HS-5 (cell line): ENCODE measurements around the gene DLGAP4.

Experiments
- DNase-seq: peaks from one replicate; pipeline ENCODE4 v3.0.0-alpha.2; 2012; ENCODE audit warnings: low read depth

Gene DLGAP4

DNA sequence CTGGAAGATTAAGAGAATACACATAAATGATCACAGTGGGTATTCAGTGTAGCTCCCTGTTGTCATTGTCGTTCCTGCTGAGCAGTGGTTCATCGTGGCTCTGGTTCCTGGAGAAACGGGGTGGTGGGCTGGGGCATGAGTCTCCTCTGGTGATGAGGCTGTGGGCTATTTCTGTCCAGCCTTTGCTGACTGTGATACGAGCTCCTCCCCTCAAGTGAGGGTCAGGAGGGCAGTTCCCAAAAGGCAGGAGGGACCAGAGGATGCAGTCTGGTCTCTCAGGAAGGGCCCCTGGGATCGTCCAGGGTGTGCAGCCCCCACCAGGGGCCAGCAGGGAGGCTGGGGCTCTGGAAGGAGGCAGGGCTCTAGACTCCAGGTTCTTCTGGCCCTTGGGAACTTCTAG is 31.1 kb upstream of the DLGAP4 start:
- DNase-seq: no peak

DNA sequence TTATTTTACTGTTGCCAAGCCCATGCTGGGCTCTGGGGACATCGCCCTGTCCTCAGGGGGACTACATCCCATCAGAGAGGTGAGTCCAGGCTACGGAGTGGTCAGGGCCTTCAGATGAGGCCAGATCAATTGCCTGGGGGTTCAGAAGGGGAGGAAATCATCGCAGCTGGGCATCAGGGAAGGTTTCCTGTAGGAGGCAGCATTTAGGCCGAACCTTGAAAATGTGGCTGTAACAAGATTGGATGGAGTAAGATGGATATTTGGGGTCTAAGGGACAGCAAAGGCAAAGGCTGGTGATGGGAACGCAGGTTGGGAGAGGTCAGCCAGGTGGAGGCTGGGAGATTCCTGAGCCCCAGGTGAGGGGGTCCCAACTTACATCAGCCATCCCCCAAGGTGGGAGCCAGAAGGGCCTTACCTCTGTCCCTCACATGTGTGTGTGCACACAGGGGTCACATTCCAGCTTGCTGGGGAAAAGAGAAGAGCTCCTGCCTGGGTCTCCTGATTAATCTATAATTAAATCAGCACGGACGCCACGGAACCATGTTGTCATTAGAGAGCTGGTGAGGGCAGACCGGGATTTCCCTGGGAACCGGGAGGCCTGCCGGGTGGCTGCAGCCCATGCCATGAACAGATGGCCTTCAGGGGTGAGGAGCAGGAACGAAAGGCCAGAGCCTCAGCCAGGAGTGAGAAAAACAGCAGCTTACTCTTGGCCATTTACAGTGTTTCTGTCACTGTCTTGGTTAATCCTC is 30.5 kb upstream of the DLGAP4 start:
- no peak for DNase-seq

DNA sequence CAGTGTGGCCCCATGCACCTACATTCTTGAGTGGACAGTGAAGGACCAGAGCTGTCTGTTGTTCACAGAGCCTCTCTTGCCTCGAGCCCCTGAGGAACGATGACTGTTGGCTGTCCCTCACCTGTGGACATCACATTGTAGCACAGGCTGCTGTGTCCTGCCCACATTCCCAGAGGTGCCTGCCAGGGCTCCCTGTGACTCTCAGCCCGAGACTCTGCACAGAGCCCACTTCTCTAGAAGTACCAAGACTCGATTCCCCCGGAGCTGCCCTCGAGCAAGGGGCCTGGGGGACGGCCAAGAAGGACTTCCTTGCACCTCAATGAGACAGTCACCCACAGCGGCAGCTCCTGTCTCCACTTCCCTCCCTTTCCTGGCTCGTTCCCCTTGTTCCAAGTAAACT is 28.6 kb upstream of the DLGAP4 start:
- DNase-seq: no peak

DNA sequence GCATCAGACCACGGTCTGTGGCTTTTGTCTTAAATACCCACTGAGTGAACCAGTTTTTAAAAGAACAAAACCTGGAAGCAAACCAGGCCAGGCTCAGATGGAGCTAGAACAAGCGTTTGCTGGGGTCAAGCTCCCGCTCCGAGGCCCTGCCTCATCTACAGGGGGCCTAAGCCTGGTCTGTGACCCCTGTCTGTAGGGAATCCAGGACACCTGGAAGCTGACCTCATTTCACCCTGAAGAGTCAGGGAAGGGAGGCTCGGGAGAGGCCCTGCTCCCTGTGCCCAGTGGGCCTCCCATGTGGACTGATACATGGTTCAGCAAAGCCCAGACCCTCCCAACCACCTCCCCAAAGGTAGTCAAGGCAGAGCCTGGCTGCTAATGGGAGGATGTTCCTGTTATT is 26.8 kb upstream of the DLGAP4 start:
- DNase-seq: no peak

DNA sequence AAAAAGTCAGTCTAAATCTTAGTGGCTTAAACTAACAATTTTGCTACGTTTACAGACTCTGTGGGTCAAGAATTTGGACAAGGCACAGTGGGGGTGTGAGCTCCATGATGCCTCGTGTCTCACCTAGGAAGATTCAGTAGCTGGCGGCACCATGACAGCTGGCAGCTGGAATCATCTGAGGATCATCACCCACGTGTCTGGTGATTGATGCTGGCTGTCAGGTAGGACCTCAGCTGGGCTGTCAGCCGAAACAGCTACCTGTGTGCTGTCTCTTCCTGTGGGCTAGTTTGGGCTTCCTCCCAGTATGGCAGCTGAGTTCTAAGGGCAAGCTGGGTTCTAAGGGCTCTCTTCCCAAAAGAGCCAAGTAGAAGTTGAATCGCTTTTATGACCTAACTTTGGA is 26.4 kb upstream of the DLGAP4 start:
- DNase-seq: no peak

DNA sequence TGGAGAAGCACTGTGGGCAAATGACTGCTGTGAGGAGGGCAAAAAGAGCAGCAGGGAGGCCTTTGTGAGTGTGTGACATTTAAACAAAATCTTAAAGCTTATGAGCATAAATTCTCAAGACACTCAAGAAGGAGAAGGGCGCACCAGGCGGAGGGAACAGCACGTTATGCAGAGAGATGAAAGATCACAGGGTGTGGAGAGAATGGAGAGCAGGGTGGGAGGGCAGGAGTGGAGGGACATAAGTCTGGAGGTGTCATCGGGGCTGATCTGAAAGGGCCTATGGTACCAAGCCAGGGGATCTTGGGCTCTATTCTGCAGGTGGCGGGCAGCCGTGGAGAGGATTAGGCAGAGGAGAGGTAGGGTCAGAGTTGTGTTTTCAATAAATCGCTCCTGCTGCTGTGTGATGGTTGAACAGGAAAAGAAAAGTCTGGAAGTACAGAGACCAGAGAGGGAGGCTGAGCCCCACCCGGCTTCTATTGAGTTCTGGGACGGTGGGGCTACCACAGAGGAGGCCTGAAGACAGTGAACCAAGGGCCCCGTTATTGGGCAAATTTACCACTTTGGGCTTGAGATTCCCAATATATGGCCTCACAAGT is 24.3 kb upstream of the DLGAP4 start:
- no peak for DNase-seq

DNA sequence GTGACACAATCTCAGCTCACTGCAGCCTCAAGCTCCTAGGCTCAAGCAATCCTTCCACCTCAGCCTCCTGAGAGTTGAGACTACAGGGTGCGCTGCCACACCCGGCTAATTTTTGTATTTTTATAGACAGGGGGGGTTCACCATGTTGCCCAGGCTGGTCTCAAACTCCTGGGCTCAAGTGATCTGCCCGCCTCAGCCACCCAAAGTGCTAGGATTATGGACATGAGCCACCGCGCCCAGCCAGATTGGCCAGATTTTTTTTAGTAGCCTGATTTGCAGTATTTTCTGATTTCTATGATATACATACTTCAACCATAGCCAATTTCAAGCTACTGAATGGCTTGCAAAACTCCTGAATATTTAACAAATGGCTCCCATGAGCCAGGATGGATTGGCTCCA is 21.4 kb upstream of the DLGAP4 start:
- DNase-seq: no peak

DNA sequence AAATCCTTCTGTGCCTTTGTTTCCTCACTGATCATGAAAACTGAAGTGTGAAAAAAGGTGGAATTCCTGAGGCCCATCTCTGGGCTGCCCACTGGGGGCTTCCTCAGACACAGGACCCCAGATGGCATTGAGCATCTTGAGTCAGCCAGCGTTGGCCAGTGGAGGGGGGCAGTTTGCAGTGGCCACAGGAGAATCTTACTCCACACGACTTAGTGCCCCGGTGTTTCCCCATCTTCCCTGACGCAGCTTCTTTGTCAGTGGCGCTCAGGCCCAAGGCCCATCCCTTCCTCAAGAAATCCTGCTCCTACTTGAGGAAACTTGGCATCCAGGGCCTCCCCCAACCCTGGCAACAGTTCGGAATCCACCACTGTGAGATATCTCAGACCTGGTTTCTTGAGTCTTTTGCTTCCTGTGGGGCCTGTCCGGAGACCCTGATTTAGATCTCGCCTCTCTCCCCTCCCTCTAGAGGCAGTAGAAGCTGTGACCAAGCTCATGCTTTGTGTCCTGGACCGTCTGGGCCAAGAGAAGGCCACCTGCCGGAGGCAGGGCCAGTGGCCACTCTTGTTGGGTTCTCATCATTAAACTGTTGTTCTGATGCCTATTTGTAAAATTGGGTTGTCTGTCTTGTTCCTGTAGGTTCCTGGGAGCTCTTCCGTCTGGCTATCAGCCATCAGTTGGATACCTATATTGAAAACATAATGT is 20.2 kb upstream of the DLGAP4 start:
- DNase-seq: no peak

DNA sequence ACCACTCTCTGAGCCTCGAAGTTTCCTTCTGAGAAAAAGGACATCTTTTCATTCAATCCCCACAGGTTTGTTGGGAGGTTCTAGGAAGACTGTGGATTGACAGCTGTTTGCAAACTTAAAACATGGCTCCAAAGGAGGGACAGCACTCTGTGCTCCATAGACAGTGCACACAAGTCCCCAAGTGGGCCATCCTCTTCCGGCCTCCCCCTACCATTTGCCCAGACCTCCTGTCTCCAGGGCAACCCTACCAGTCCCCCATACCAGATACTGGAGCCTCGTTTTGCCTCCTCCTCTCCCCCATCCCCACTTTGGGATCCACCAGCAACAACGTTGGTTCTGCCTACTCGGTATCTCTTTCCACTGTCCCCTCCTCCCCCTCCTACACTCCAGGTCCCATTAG is 8.5 kb upstream of the DLGAP4 start:
- DNase-seq: no peak

DNA sequence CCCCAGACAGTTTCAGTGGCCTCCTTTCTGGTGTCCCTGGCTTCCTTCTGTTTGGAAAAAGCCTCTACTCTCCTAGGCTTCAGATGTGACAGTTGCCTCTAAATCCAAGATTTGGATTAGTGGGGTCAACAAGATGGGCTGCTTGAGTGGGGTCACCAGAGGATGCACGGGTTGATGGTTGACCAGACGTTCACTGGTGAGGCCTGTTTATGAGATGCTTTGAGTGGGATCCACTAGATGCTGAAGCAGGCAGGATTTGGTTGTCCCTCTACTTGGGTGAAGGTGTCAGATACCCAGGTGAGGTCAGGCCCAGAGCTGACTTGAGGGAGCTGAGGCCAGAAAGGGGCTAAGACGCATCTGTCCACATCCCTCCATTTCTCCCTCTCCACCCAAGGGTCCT is 8.1 kb upstream of the DLGAP4 start:
- DNase-seq: no peak

DNA sequence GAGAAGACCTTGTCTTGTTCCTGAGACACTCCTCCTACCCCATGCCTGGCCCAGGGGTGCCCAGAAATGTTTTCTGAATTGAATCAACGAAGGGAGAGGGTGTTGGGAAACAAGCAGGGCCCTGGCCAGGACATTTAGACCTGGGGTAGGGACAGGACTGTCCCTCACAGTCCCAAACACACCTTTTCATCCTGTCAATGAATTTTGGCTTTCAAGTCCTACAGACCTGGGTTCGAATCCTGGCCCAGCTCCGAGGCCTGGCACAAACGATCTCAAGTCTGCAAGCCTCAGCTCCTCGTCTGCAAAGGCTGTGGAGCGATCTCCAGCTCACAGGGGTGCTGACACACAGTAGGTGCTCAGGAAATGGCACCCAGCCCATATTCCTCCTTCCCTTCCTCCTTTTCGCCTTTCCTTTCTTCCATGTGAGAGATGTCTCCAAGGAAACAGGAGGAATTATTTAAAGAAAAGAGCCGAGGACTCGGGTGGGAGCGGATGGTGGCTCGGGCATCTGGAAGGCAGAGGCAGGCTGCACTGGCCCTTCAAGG is 7.3 kb upstream of the DLGAP4 start:
- DNase-seq: no peak

DNA sequence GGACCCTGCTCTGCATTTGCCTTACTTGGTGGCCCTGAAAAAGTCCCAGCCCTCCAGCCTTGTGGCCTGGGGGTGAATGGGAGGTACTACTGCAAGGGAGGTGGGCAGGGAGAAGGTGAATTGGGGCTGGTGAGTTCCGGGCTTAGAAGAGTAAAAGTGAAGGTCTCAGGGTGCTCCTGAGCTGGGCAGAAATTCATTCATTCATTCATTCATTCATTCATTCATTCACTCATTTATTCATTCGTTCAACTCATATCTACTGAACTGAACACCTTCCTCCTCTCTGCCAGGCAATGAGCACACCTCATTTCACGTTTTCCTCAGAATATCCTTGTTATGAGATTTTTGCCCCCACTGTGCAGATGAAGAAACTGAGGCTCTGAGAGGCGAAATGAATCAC is 6.7 kb upstream of the DLGAP4 start:
- no peak for DNase-seq

DNA sequence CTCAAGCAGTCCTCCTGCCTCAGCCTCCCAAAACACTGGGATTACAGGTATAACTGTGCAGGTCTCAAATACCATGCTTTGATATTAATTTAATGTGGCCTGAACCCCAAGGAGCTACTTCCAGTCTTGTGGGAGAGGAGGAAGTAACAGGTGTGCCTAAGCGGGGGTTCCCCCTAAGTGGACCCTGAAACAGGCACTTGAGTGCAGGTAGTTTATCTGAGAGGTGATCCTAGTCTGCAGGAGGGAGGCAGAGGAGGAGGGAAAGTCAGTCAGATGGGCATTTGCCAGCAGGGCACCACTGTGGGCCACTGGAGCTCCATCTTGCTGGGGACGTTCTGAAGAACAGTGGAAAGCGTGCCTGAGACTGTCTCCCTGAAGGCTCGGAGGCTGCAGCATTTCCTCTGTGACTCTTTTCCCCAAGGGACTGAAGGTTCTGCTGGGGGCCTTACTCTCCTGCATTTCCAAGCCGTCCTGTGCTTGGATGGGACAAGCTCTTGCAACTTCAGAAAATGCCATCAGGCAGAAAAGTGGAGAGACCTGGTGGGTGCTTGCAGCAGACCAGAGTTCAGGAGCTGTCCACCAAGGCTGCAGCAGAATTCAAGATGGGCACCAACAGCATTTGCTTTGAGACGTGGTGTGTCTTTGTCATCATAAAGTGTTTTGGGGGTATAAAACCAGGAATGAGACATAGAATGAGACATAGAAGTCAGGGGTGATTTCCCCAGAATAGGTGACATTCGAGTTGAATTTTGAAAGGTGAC is 4.6 kb upstream of the DLGAP4 start:
- no peak for DNase-seq

DNA sequence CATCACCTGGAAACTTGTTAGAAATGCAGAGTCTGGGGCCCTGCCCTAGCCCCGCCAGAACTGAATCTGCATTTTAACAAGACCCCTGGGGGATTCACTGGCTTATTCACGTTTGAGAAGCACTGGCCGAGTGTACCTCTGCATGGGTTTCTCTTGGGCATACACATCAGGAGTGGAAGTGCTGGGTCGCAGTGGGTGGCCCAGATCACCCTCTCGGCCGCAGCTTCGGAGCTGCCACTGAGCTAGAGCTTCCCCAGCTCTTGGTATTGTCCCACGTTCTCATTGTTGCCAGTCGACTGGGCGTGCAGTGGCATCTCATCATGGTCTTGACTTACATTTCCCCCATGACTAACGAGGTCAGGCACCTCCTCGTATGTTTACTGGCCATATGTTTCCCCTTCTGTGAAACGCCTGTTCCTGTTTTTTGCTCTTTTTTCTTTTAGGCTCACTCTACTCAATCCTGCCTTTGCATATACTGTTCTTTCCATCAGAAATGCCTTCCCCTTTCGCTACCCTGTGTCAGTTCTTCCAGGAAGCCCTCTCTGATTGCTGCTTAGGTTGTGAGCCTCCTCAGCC is 3.0 kb upstream of the DLGAP4 start:
- DNase-seq: no peak

DNA sequence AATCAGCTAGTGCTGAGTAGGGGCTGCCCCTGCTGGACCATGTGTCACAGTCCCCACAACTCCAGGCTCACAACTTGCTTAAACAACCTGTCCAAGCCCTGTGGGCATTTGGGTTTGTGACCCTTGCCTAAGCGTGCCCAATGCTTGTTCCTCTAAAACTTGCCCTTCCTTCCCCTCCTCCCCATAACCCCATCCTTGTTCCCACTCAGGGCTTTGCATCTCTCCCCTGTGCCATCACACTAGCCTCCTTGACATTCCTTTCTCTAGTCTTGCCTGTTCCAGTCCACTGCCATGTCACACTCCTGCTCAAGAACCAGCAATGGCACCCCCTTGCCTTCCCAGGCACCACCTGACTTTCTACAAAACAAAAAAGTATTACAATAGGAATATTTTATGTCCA is 2.3 kb upstream of the DLGAP4 start:
- no peak for DNase-seq

DNA sequence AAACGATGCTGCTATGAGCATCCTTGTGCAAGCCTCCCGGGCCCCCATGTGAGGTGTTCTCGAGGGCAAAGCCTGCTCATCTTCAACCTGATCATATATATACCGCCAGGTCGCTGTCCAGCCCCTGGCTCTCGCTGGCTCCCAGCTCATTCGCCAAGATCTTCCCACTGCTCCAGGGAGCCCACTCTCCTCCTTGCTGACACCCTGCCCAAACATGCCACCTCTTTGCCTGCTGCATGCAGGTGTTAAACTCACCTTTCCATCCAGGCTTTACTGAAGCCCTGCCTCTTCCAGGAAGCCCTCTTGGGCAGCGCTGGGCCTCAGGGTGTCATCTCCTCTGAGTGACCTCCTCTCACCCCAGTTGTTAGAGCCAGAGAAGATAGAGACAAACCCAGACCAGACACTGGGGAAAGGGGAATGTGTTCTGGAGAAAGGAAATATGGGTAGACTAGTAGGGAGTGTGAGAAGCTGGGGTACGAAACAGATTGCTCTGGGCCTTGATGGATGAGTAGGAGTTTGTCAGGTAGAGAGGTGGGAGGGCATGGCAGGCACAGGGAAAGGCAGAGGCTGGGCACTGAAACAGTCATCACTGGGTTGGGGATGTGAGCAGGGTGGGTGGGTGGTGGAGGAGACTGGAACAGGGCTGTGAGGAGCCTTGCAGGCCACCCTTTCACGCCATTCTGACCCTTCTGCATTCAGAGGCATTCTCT is 1.2 kb upstream of the DLGAP4 start:
- no peak for DNase-seq

DNA sequence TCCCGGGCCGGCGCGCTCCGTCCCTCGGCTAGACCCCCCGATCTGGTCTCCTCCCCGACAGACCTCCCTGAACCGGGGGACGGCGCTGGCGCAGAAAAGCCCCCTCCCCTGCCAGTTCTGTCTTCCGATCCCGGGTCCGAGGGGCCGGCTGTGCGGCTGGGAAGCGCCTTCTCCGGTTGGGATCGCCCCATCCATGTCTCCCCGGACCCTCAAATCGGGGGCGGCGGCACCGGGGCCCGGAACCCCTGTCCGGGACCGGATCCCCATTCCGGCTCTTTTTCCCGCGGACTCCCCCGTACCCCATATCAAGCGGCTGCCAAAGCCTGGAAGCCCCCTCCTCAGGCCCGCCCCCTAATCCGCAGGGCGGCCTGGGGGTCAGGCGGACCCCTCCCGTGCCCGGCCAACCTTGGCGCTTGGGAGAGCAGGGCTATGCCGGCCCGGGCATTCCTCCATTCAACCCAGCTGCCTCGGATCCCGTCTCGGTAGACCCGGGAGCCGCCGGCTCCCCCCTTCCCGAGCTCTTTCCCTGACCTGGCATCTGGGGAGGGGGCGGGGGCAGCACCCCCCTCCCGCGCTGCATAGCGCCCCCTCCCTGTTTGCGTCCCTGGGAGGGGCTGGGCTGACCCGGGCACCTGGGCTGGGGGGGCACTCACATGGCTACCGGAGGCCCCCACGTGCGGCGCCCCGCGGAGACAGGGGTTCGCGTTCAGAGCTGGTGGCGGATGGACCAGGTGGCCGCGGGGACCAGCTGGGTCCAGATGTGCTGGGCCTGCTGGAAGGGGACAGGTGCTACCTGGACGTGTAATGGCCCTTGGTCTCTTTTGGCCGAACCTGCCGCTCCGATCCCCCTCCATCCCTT is 643 bp downstream of the DLGAP4 start:
- no peak for DNase-seq

DNA sequence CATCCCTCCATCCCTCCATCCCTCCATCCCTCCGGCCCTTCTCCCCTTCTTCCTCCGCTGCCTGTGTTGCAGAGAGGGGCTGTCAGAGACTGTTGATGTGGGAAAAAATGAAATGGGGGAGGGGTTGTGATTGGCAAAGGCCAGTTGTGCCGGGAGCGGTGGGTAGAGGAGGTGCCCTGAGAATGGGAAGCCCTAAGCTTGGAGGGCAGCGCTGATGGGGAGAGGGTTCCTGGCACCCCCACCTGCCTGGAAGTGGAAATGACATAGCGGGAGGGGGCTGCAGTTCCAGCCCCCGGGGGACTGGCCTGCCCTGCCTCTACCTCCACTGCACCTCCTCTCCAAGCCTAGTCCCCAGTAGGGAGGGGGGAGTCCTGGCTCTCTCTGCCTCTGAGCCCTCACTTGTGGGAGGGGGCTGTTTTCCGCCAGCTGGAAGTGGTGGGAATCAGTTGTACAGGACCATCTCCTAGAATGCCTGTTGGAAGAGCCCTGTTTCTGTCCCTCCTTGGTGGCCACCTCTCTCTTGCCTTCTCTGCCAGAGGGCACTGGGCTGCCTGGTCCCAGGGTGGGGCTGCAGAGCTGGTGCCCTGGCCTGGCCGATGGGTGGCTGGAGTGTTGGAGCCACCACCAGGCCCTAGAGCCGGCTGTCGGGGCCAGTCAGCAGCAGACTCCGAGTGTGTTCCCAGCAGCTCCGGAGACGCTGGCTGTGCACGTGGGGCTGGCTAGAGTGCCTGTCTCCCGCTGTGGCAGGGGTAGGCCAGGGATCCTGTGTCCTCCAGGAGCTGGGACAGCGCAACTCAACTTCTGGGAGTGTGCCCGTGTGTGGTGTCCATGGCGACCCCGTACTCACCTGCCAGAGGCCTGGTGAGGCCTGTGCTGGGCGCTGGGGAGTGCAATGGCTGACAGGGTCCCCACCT is 1.5 kb downstream of the DLGAP4 start:
- no peak for DNase-seq

DNA sequence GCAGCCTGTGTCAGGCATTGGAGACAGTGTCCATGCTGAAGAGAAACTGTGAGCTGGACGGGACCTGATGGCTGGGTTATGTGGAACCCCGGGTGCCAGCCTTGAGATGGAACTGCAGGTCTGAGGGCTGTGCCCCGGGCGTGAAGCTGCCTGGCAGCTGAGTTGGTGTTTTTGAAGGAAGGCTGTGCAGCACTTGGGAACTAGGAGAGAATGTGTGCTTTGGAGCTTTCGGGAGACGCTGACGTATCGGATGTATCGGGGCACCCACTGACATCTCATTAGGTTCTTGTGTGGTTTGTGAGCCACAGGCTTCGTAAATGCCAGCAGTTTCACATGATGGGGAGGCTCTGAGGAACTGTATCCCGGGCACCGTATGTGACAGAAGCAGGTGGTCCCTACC is 2.2 kb downstream of the DLGAP4 start:
- no peak for DNase-seq
